HL-60 (cell line): ENCODE data around the gene C16orf86.
A peak's percentile ranks its signal among the peaks of the same experiment; 100 is the strongest.

Experiments used
- DNase-seq, 2 experiments: peaks; one replicate each; pipeline ENCODE4 v3.0.0-alpha.2; 2010 to 2020; ENCODE audit warnings: low read depth in 1 of 2, low spot score in 1 of 2
- H3K27ac ChIP-seq: fragments of 250-450 bp; sonication (Bioruptor Pico); replicated peaks from 2 replicates; pipeline ENCODE4 v1.5.1; 2020; ENCODE audit warnings: mild to moderate bottlenecking, moderate library complexity
- H3K27me3 ChIP-seq: fragments of 250-450 bp; sonication (Bioruptor Pico); 2 replicates; pipeline ENCODE4 v1.5.1; 2021; ENCODE audit warnings: mild to moderate bottlenecking, moderate library complexity; ENCODE audit not compliant: insufficient read depth, poor library complexity, severe bottlenecking
- H3K4me3 ChIP-seq: replicated peaks from 2 replicates; pipeline ENCODE4 v1.5.1; 2011; ENCODE audit warnings: mild to moderate bottlenecking, control low read depth, low read length; ENCODE audit not compliant: insufficient read depth
- CTCF ChIP-seq: IDR thresholded peaks from one replicate; pipeline ENCODE4 v1.5.1; 2011; ENCODE audit warnings: low read length, control low read depth, inconsistent platforms; ENCODE audit not compliant: insufficient read depth
- GABPA ChIP-seq: IDR thresholded peaks from 2 replicates; pipeline ENCODE4 v1.6.1; 2012; ENCODE audit warnings: low read depth
- POLR2AphosphoS5 ChIP-seq: IDR thresholded peaks from 2 replicates; pipeline ENCODE4 v1.6.1; 2012; ENCODE audit warnings: low read depth
- REST ChIP-seq: IDR thresholded peaks from 2 replicates; pipeline ENCODE4 v1.6.1; 2012; ENCODE audit warnings: low read depth; ENCODE audit not compliant: insufficient replicate concordance
- SPI1 ChIP-seq: IDR thresholded peaks from 2 replicates; pipeline ENCODE4 v1.6.1; 2012; ENCODE audit warnings: low read depth, mild to moderate bottlenecking, borderline replicate concordance

The C16orf86 gene

GRCh38 chr16:67651847-67652246, 14.8 kb upstream of the C16orf86 start:
- Histone ChIP-seq H3K27me3 (no peaks in the 10 kb centered on the region), H3K27ac (no peak overlapping the region), H3K4me3 (no peak overlapping the region)
- no peak for DNase-seq
- no peak for TF ChIP-seq CTCF
- no peak for TF ChIP-seq POLR2AphosphoS5
- no peak for TF ChIP-seq SPI1
- no peak for TF ChIP-seq GABPA
- no peak for TF ChIP-seq REST

GRCh38 chr16:67652578-67653127, 14.0 kb upstream of the C16orf86 start:
- no peak overlapping the region for H3K27ac ChIP-seq
- H3K4me3 ChIP-seq, result no peak overlapping the region
- no peaks in the 10 kb centered on the region for H3K27me3 ChIP-seq
- no peak for DNase-seq
- TF ChIP-seq CTCF, result no peak
- peak; percentile 75 for TF ChIP-seq REST
- no peak for TF ChIP-seq SPI1
- no peak for TF ChIP-seq POLR2AphosphoS5
- no peak for TF ChIP-seq GABPA

DNA sequence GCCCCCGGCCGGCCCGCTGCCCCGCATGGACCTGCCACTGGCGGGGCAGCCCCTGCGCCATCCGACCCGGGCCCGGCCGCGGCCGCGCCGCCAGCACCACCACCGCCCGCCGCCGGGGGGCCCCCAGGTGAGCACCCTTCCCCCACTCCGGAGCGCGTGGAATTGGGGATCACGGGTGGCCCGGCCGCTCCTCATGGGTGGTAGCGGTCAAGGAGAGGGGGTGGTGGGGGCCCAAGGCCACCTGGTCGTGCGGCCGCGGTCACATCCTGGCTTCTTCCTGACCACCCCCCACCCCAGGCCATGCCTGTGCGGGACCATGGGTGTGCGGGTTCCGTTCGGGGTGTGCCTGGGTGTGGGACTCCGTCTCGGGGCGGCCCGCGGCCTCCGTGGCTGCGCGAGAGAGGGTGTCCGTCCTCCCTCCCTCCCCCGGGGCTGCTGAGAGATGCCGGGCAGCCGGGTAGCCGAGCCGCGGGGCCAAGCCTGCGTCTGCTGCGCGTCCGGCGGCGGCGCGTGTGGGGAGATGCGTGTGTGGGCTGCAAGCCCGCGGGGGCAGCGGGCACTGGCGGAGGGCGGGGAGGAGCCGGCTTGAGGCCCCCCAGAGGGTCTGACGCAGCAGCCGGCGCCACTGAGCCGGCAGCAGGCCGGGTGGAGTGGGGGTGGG, 13.4 kb upstream of the C16orf86 start:
- no peak for TF ChIP-seq POLR2AphosphoS5
- no peak for TF ChIP-seq REST
- TF ChIP-seq SPI1, result no peak
- Histone ChIP-seq H3K27ac (no peak overlapping the region), H3K4me3 (no peak overlapping the region), H3K27me3 (no peaks in the 10 kb centered on the region)
- DNase-seq, result no peak
